ENCODE results near the gene NOL7.

GRCh38 chr6:13604546-13605416, 10.4 kb upstream of the NOL7 start:
- TF ChIP-seq ZNF70 (CRISPR knock-in tag; IDR thresholded peaks at IDR 0.05) (no peak), PPARA (CRISPR knock-in tag; IDR thresholded peaks at IDR 0.05; ENCODE audit: borderline replicate concordance) (no peak), ZFP30 (CRISPR knock-in tag; IDR thresholded peaks at IDR 0.05) (no peak), CREB5 (CRISPR knock-in tag; IDR thresholded peaks at IDR 0.05; ENCODE audit: low read depth) (no peak), ARNTL (CRISPR knock-in tag; IDR thresholded peaks at IDR 0.05; ENCODE audit: borderline replicate concordance, low read depth) (no peak), POU6F1 (CRISPR knock-in tag; IDR thresholded peaks at IDR 0.05; ENCODE audit: borderline replicate concordance, low read depth) (no peak), CSDC2 (CRISPR knock-in tag; IDR thresholded peaks at IDR 0.05) (no peak), OSR1 (CRISPR knock-in tag; IDR thresholded peaks at IDR 0.05) (no peak)

All from SK-N-SH treated with all-trans-retinoic acid at 6 μM for 48 hours (cell line).